NCI-H82 treated with DMSO at 0.1 percent for 48 hours (cell line): ENCODE results near the gene XRRA1.
"Not testable (repeated sequence)": the region's sequence is repeated elsewhere in the genome, so short reads cannot be mapped to it uniquely, and the experiment has no call there.

Experiments
- DNase-seq: peaks from one replicate; lab custom pipeline; 2025; ENCODE audit not compliant: unreplicated experiment; lab: John Stamatoyannopoulos, UW

The XRRA1 gene, protein sequence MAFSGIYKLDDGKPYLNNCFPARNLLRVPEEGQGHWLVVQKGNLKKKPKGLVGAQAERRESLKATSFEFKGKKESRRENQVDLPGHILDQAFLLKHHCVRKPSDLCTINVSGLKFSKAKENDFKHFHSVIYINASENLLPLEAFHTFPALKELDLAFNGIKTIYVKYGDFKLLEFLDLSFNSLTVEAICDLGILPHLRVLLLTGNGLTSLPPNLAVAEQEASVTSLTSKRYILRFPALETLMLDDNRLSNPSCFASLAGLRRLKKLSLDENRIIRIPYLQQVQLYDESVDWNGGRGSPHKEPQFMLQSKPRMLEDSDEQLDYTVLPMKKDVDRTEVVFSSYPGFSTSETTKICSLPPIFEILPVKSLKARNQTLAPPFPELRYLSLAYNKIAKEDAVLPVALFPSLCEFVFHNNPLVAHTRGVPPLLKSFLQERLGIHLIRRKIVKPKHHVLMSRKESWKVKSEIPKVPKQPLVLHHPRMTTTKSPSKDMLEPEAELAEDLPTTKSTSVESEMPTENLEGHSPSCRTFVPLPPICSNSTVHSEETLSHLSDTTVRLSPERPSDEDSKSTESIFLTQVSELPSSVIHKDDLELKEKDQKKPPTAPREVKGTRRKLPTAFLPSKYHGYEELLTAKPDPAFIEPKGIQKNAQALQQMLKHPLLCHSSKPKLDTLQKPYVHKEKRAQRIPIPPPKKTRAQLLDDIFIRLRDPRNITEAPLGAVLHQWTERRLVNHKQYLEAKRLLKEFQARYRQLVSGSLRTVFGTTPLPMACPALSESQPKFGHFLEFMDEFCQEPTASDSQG

DNA sequence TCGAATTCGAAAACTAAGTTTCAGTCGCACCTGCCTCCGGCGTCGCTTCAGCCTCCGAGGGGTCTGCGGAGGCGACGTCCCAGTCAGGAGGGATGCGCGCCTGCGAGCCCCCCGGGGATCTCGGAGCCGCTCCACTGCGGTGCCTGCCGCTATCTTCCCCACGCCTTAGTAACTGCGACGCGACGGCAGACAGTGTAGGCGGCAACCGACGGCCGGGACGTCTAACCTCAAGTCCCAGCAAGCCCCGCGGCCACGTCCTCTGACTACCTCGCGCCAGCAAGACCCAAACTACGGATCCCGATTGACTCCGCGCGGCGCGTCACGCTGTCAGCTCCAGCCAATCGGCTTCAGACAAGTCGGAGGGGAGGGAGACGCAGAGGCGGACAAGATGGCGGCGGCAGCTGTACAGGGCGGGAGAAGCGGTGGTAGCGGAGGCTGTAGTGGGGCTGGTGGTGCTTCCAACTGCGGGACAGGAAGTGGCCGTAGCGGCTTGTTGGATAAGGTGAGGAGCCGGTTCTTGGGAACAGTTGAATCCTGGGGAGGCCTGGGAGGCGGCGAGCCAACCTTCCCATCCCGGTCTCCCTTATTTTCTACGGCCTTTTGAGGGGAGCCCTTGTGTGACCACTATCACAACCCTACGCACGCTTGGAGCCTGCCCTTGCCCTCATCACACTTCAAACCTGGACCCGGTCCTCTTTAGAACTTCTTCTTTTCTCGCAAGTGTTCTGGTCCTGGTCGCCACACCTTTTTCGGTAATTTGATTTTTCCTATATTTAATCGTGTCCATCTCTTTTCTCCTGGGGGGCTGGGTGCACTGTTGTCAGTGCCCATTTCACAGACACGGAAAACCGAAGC, at the start of gene XRRA1, which contains the start of gene SPCS2:
TSS of gene XRRA1 (minus strand) at position 194 of the 855 bp plus-strand sequence. CDS start 8,213 bp downstream, outside the sequence.
TSS of gene SPCS2 (plus strand) at position 369 of the 855 bp plus-strand sequence. CDS start at position 389, 20 bp downstream.
- peak; percentile 81 for DNase-seq

DNA sequence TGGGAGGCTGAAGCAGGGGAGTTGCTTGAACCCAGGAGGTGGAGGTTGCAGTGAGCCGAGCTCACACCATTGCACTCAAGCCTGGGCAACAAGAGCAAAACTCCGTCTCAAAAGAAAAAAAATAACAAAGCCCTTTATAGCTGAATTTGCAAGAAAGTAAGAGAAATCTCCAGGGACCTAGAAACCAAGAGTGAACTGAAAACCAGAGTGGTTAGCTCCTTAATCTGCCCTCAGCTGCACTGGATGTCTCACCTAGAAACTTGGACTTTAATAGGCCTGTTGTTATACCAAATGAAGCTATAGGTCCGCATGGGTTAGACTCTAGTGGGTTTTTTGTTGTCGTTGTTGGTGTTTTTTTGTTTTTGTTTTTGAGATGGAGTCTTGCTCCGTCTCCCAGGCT, 44.0 kb upstream of the XRRA1 start:
- no peak for DNase-seq

DNA sequence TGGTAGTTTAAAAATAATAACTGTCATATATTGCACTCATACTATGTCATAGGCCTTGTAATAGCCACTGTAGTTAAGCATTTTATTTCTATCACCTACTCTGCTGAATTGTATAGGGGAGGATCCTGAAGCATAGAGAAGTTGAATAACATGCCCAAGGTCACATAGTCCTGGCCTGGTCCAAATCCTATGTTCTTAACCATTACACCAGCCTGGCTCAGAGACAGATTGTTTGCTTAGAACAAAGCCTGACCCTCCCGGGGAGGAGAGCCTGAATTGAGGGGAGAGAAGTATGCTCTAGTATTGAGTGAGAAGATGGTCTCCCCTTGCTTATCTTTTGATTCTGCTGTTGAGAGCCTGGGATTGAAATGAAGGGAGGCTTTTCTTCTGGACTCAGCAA, 42.0 kb upstream of the XRRA1 start:
- DNase-seq: no peak

DNA sequence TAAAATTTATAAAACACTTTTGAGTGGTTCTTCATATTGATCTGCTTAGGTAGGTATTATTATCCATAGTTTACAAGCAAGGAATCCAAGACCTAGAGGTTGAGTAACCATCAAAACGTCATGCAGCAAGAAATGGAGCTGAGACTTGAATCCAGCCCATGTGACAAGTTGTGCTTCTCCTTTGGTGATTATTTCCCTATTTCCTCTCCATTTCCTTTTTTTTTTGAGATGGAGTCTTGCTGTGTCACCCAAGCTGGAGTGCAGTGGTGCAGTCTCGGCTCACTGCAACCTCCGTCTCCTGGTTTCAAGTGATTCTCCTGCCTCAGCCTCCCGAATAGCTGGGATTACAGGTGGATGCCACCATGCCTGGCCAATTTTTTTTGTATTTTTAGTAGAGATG, 41.3 kb upstream of the XRRA1 start:
- DNase-seq: not testable (repeated sequence)

DNA sequence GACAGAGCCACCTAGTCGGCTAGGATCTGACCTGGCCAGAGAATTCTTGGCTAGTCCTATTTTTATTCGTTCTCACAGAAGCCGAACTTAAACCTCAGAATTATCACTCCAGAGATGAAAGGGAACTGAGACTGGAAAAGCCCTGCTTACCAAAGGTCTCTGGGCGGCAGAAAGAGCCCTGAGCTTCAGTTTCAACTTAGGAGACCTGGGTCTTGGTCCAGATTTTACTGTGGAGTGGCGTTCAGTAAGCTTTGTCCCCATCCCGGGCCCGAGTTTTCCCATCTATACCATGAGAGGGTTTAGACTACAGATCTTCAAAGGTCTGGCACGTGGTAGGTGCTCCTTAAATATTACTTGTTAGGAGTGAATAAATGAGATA, 40.4 kb upstream of the XRRA1 start:
- no peak for DNase-seq

DNA sequence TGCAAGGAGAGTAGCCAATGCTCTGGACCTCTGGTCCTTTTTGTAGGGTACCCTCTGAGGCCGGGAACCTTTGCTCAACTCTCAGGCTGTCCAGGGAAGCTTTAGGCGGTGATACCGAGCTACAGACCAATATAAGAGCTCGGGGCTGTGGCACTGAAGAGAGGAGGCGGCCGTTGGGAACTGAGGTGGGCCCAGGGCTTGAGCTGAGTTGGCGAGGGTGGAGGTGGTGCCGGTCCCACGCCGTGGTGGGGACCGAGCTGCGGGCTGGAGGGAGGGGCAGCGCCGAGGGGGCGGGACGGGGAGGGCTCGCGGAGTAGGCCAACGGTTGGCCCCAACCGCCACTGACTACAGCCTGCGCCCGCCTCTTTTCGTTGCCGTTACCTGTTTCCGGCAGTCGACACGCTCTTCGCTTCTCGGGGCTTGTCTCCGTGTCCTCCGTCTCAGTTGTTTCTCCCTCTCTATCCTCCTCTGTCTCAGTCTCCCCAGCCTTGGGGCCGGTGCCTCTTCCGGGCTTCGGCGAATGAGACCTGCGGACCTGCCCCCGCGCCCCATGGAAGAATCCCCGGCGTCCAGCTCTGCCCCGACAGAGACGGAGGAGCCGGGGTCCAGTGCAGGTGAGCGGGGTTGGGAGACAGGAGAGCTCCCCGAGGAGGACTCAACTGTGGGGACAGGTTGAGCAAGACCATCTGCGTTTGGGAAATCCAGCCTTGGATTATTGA, 39.8 kb upstream of the XRRA1 start, which contains the start of gene NEU3:
TSS of gene NEU3 (plus strand) at position 393 of the 719 bp plus-strand sequence. CDS start at position 521, 128 bp downstream.
- DNase-seq: peak; percentile 63

DNA sequence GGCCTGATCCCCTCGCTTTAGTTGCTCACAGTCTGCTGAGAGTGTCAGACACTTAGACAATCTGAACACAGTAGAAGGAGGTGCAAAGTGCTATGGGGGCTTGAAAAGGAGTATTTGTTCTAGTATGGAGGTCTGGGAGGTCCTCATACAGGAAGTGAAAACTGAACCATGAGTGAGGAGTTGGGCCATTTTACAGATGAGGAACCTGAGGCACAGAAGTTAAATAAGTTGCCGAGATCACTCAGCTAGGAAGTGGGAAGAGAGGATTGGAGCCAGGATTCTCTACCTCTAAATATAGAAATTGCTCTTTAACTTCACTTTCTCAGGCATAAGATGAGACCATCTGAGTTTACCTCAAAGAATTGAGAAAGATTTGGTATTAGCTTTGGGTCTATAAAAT, 35.8 kb upstream of the XRRA1 start:
- no peak for DNase-seq

DNA sequence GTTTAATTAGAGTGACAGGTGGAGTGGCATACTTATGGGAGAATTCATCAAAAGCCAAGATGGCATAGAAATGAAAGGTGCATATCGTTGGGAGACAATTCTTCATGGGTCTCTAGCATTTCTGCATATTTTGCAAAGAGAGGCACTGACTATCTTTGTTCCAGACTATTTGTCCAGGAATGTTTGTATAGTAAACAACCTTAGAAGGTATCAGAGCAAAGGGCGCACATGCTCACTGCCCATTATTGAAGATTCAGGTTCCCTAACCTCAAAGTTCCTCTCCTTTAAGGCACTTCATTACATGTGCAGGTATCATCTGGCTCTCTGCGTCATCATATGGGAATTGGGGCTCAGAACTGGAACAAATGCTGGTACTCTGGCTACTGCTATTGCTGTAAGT, 35.2 kb upstream of the XRRA1 start:
- DNase-seq: no peak

DNA sequence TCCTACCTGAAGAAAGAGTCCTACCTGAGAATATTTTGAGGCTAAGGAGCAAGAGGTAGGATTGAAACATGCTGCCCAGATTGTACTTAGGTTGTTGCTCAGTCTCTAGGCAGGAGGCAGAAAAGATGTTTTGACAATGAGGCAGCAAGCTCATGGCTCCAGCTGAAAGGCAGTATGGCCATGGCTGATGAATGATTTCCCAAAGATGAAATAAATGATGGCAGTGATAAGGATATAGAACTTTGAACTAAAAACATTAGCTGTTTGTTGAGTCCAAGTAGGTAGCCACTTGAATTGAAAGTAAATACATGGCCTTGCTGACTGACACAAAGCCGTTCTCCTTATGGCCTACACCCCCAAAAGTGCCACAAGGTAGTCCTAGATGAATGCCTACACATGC, 33.0 kb upstream of the XRRA1 start:
- no peak for DNase-seq

DNA sequence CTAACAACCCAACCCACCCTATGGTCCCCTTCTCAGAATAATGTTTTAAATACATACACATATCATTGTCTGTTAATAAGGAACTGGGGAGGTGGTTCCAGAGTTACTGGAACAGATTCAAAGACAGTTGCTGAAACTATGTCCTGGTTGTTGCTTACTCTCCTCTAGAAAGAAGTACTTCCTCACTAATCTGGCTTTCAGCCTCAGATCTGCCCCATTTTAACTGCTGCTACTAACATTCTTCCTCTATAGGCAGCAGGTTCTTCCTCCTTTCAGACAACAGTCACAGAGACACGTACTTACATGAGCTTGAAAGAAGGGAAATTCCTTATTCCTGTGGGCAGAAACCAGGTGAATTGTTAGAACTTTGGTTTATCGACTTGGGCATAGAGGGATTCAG, 31.7 kb upstream of the XRRA1 start:
- no peak for DNase-seq

DNA sequence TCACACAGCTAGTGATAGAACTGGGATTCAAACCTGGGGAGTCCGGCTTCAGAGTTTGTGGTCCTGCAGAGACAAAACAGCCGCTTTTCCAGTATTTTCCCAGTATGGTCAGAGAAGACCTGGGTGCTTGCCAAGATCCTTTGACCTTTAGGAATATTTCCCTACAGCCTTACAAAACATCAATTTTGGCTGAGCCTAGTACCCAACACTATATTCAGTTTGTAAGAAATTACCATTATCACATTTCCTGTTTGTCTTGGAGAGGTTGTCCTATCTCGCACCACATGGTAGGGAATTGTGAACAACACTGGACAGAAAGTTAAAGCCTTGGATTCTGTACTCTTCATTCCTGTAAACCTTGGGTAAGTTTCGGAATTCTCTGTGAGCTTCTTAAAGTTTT, 29.1 kb upstream of the XRRA1 start:
- no peak for DNase-seq

DNA sequence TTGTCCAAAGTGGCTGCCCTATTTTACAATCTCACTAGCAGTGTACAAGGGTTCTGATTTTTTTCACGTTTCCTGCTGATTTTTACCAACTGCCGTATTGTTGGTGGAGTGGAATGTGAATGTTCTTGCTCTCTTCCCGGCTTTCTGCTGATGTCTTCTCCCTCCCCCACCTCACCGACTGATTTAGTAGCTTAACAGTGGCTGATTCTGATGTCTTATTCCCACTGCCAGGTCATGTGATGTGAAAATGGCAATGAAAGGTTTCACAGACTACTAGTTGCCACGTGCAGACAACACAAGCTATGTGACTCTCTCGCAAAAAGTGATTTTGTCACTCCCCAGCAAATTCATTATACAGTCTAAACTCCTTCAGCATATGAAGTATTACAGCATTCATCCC, 22.5 kb upstream of the XRRA1 start:
- no peak for DNase-seq

DNA sequence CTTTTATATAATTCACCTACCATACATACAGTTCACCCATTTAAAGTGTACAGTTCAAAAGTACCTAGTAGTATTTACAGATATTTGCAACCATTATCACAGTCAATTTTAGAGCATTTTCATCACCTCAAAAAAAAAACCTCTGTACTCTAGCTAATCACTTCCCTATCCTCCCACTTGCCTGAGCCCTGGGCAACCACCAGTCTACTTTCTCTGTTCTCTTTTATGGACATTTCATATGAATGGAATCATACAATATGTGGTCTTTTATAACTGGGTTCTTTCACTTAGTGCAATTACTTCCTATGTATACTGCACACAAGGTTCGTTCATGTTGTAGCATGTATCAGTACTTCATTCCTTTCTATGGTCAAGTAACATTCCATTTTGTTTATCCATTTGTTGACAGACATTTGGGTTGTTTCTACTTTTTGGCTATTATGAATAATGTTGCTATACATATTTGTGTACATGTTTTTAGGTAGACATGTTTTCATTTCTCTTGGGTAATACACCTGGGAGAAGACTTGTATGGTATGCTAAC, 22.0 kb upstream of the XRRA1 start:
- DNase-seq: no peak

DNA sequence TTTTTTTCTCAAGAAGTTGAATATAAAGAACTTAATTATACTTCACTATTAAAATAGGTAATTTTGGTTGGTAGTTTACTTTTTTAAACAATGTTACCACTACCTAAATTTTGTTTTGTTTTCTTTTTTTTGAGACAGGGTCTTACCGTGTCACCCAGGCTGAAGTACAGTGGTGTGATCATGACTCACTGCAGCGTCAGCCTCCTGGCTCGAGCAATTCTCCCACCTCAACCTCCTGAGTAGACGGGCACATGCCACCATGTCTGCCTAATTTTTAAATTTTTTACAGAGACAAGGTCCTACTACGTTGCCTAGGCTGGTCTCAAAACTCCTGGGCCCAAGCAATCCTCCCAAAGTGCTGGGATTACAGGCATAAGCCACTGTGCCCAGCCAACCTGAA, 17.8 kb upstream of the XRRA1 start:
- DNase-seq: no peak

DNA sequence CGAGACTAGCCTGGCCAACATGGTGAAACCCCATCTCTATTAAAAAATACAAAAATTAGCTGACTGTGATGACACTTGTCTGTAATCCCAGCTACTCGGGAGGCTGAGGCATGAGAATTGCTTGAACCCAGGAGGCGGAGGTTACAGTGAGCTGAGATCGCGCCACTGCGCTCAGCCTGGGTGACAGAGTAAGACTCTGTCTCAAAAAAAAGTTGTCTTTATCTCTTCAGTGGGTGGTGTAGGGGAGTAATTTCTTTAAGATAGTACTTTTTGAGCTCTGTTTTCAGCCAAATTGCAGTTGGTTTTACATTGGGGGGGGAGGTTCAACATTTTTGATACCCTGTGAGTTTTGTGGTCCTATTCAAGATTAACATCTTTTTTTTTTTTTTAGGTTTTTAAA, 11.2 kb upstream of the XRRA1 start:
- DNase-seq: not testable (repeated sequence)

DNA sequence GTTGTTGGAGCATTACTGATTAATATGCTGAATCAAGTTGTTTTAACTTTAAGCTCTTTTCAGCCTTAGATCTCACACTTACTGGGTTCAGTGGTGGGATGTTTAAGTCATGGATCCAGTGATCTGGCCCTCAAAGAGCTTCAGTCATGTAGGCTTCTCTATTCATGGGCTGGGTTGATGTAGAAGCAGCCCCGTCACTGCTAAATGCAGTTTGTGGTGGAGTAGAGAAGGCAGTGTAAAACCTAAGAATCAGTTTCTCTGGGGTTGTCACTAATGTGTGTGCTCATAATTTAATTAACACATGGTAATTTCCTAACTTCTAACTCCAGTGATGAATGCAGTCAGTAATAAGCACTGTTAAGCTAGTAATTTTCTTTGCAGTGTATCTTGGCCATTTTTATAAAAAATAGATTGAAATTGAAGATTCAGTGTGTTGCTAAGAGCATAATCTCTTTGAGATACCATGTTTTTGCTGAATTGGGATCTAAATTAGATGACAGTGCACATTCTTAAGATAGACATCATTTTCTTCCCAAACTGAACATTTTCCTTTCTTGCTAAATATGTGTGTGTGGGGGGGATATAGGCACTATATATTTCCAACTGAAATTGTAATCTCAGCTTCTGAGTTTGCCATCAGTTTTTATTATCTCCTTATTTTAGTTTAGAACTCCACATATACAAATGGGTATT, 9.2 kb upstream of the XRRA1 start:
- no peak for DNase-seq

DNA sequence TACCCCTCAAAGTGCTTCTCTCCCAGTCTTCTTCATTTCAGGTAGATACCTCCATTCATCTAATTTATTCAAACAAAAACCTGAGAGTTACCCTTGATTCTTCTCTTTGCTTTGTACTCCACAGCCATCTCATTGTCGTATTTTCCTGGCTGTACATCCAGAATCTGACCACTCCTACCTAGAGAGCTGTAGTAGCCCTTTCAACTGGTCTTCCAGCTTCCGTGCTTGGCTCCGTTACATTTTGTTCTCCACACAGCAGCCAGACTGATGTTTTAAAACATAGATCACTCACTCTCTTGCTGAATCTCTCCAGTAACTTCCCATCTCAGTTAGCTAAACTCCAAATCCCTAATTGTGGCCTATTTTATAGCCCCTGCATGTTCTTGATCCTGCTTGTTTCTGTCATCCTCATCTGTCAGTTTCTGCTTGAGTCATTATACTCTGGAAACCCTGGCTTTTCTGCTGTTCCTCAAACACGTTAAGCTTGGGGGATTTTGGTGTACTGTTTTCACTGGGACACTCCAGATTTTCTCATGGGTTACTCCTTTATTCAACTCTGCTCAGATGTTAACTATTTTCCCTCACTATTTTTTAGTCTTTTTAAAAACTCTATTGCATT, 7.6 kb upstream of the XRRA1 start:
- DNase-seq: no peak

DNA sequence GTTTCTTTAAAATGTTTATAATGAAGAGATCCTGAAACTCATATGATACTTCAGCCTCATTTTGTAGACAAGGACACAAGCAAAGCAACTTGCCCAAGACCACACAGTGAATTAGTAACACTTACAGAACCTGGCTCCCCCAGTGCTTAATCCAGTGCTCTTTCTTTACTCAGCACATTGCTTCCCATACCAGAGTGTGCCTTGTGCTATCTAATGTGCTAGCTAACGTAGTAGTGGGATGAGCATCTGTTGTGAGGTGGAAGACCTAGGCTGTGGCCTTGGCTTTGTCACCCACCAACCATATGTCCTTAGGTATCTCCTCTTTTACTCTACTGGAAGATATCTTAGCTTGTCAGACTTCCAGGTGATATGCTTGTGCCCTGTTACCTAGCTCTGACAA, 5.3 kb upstream of the XRRA1 start:
- DNase-seq: no peak

DNA sequence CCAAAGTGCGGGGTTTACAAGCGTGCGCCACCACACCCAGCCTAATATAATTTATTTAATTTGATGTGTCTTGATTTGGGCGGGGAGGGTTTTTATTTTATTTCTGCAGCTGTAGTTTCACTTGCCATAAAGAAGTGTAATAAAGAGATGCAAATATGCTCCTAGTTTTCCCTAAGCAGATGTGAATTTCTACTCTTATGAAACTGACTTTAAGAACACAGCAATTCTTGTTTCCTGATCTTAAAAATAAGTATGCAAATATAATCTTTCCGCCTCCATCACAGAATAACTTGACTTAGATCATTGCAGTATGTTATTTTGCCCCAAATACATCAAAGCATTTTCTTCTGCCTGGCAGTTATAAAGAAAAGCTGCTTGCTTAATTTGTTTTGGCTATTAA, 4.6 kb upstream of the XRRA1 start:
- DNase-seq: no peak
